HG03442 (cell line): ENCODE results near the gene NPAS3.

Experiments used
- ATAC-seq: cut with Tn5 transposase; IDR thresholded peaks from one replicate; pipeline ENCODE4 v1.9.1; 2021; ENCODE audit warnings: mild to moderate bottlenecking, moderate library complexity; ENCODE audit not compliant: unreplicated experiment

Gene NPAS3

GRCh38 chr14:33464254-33464962 is 525.7 kb downstream of the NPAS3 start:
- ATAC-seq, result no peak

- ATAC-seq, result no peak
Observed at GRCh38 chr14:33465846-33466700, 527.4 kb downstream of the NPAS3 start.

GRCh38 chr14:33467971-33468370 is 529.3 kb downstream of the NPAS3 start:
- ATAC-seq, result no peak

GRCh38 chr14:33469898-33470297 is 531.2 kb downstream of the NPAS3 start:
- no peak for ATAC-seq

GRCh38 chr14:33471776-33472175 is 533.1 kb downstream of the NPAS3 start:
- ATAC-seq, result no peak

- ATAC-seq, result peak; percentile 55
Observed at GRCh38 chr14:33475623-33476022, 536.9 kb downstream of the NPAS3 start.

GRCh38 chr14:33477797-33478196 is 539.1 kb downstream of the NPAS3 start:
- no peak for ATAC-seq

- ATAC-seq, result no peak
Observed at GRCh38 chr14:33480071-33480886, 541.6 kb downstream of the NPAS3 start.

GRCh38 chr14:33480887-33481184 is 542.2 kb downstream of the NPAS3 start:
- no peak for ATAC-seq

- ATAC-seq, result no peak
Observed at GRCh38 chr14:33483110-33483509, 544.4 kb downstream of the NPAS3 start.

- no peak for ATAC-seq
Observed at GRCh38 chr14:33483541-33483940, 544.9 kb downstream of the NPAS3 start.

- no peak for ATAC-seq
Observed at GRCh38 chr14:33484264-33484663, 545.6 kb downstream of the NPAS3 start.

GRCh38 chr14:33486332-33486890 is 547.7 kb downstream of the NPAS3 start:
- ATAC-seq, result no peak

- no peak for ATAC-seq
Observed at GRCh38 chr14:33488582-33488981, 549.9 kb downstream of the NPAS3 start.

- ATAC-seq, result no peak
Observed at GRCh38 chr14:33490555-33490954, 551.9 kb downstream of the NPAS3 start.

GRCh38 chr14:33491112-33491511 is 552.4 kb downstream of the NPAS3 start:
- no peak for ATAC-seq

GRCh38 chr14:33492491-33492890 is 553.8 kb downstream of the NPAS3 start:
- ATAC-seq, result no peak

GRCh38 chr14:33493266-33493665 is 554.6 kb downstream of the NPAS3 start:
- no peak for ATAC-seq

GRCh38 chr14:33493990-33494389 is 555.3 kb downstream of the NPAS3 start:
- ATAC-seq, result no peak

- no peak for ATAC-seq
Observed at GRCh38 chr14:33499687-33500086, 561.0 kb downstream of the NPAS3 start.
